ENCODE measurements around the gene ATP6AP1. TPM values are rescaled to one million over a fixed set of nuclear protein-coding genes. Genes with fewer than 3 reads are reported as not detected.

ATP6AP1 gene
- total RNA-seq, 1 donor from 2014 or later = 52.6 TPM

DNA sequence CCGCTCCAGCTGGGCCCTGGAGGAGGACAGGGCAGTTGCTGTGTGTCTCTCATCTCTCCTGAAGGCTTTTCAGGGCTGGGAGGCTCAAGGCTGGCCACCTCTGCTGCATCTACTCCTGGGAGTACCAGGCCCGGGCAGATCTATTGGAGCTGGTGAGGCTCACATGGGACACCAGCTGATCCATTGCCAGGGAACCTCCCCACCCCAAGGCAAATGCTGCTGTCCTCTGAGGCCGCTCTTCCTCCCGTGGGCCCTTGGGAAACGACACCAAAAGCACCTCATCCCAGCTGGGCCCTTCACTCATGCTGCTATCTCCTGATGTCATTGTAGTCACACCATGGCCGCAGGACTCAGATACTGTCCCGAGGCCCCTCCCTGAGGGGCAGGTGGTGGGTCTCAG, 54.3 kb downstream of the ATP6AP1 start:
- TF ChIP-seq, protein P1, sequence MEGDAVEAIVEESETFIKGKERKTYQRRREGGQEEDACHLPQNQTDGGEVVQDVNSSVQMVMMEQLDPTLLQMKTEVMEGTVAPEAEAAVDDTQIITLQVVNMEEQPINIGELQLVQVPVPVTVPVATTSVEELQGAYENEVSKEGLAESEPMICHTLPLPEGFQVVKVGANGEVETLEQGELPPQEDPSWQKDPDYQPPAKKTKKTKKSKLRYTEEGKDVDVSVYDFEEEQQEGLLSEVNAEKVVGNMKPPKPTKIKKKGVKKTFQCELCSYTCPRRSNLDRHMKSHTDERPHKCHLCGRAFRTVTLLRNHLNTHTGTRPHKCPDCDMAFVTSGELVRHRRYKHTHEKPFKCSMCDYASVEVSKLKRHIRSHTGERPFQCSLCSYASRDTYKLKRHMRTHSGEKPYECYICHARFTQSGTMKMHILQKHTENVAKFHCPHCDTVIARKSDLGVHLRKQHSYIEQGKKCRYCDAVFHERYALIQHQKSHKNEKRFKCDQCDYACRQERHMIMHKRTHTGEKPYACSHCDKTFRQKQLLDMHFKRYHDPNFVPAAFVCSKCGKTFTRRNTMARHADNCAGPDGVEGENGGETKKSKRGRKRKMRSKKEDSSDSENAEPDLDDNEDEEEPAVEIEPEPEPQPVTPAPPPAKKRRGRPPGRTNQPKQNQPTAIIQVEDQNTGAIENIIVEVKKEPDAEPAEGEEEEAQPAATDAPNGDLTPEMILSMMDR (IDR thresholded peaks at IDR 0.05) = no peak
- DNase-seq (ENCODE audit: low spot score in 2 of 2) = no peak
- H3K4me3 ChIP-seq = no peak overlapping the region

DNA sequence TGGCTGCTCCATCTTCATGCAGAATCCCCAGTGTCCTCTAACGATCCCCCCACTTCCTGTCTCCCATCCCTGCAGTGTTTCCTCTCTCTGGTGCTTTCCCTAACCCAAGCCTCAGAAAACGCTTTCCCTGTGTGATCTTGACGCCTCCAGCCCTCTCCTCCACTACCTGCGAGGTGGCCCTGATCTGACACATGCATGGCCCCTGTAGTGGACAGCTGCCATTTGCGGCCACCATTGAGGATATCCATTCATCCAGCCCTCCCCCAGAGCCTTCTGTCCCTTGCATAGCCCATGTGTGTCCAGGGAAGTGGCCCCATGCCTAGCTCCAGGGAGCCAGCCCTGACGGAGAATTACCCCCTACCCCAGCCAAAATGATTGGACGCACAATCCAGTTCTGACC, 54.8 kb downstream of the ATP6AP1 start:
- Histone ChIP-seq H3K9me3 (no peaks in the 10 kb centered on the region), H3K36me3 (peaks cover 0 to 6% of the 10 kb centered on the region in 2 donors), H3K4me1 (peaks cover 0 to 6% of the 10 kb centered on the region in 2 donors), H3K27ac (no peak overlapping the region), H3K27me3 (no peaks in the 10 kb centered on the region), H3K4me3 (no peak overlapping the region)
- intact Hi-C loops (cut with DNase I) = no loop called here
- DNase-seq (ENCODE audit: low spot score in 2 of 2) = no peak
- TF ChIP-seq, protein P1 (IDR thresholded peaks at IDR 0.05) = no peak

More for the DNA sequence above, 54.3 kb downstream of the ATP6AP1 start:
- H3K27ac ChIP-seq = no peak overlapping the region
- no peaks in the 10 kb centered on the region for H3K27me3 ChIP-seq
- H3K36me3 ChIP-seq = peaks cover 0 to 2% of the 10 kb centered on the region in 2 donors
- H3K4me1 ChIP-seq = peaks cover 0 to 6% of the 10 kb centered on the region in 2 donors
- no peaks in the 10 kb centered on the region for H3K9me3 ChIP-seq
- intact Hi-C loops (cut with DNase I) = no loop called here

DNA sequence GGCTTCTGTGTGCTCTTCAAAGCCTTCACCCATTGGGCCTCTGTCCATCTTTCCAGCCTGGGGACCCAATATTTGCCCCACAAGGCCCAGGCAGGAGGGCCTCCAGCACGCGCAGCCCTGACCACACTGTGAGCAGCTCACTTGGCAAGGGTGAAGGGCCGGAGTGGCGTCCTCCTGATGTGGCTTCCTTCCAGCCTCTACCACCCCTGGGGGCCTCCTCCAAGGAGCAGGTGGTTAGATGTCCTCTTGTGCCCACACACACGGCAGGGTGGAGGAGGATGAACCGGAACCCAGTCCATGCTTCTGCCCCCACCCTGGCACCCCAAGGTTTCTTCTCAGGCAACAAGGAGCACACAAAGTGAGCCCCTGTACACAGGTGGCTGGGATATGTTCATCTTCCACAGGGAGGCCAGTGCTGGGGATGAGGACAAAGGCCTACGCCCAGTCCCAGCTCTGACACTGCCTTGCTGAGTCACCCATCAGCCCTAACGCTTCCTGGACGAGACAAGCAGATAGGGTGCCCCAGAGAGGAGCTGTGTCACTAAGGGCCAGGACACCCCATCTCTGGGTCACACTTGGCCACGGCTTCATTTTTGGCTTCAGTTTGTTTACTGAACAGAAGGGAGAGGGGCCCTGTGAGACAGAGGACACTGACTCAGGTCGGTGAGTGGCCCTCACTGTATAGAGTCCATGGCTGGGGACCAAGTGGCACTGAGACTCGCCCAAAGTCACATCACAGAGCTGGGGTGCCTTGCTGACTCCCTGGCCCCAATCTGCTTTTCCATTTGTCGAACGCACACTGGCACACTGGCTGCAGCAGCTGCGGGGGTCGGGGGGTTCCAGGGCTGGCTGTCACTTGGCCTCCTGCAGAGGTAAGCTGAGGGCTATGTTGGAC, 56.0 kb downstream of the ATP6AP1 start:
- H3K27me3 ChIP-seq = no peaks in the 10 kb centered on the region
- H3K27ac ChIP-seq = no peak overlapping the region
- TF ChIP-seq, protein P1 (IDR thresholded peaks at IDR 0.05) = no peak
- no peak for DNase-seq (ENCODE audit: low spot score in 2 of 2)
- H3K4me3 ChIP-seq = no peak overlapping the region
- intact Hi-C loops (cut with DNase I) = loop anchor here (5.0 kb wide), 1 partner anchor 48 kb away; no protein-coding TSS in a partner anchor
- peaks cover 0 to 6% of the 10 kb centered on the region in 2 donors for H3K36me3 ChIP-seq
- H3K9me3 ChIP-seq = no peaks in the 10 kb centered on the region
- peaks cover 0 to 11% of the 10 kb centered on the region in 2 donors for H3K4me1 ChIP-seq

DNA sequence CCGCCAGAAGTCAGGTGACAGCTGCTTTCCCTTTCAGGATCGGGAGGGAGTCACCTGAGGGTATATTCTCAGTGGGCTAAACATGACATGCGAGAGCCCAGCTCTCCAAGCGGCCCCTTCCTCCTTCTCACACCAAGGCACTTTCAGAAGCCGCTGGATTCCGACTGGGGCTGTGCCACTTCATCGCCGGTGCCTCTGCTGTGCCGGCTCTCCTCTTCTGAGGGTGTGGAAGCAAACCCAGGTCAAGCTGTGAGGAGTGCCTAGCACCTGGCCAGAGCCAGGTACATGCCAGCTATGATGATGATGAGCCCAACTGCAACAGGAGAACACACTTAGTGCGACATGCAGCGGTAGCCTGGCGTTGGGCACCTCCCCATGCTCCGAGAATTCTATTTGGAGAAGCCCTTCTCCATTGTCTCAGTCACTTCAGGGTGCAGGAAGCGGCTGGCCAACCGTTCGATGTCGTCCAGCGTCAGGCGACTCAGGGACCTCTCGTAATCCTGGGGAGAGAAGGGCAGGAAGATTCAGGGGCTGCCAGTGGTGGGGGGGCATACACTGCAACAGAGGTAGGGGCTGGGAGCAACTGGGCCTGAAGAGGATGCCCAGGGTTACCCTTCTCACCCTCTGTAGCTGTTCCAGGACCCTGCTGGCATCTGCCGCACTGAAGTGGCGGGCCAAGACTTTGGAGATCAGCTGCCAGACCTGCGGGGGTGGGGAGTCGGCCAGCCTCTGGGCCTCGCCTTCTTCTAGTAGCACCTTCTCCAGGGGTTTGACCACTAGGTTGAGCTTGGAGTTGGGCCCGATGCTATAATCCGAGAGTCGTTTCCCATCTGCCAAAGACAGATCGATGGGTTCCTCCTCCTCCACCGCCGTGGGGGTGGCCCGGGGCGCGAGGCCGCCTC, 56.9 kb downstream of the ATP6AP1 start:
- Histone ChIP-seq H3K4me1 (peaks cover 0 to 11% of the 10 kb centered on the region in 2 donors), H3K9me3 (no peaks in the 10 kb centered on the region), H3K27me3 (no peaks in the 10 kb centered on the region), H3K27ac (peak overlapping the region; percentile 64 to 67), H3K4me3 (peak overlapping the region; percentile 64 to 81), H3K36me3 (peaks cover 0 to 6% of the 10 kb centered on the region in 2 donors)
- intact Hi-C loops (cut with DNase I) = loop anchor here (2.0 to 5.0 kb wide), 2 partner anchors 47 to 49 kb away; partner anchors contain the start of gene GDI1
- DNase-seq (ENCODE audit: low spot score in 2 of 2) = no peak
- TF ChIP-seq, protein P1 (IDR thresholded peaks at IDR 0.05) = no peak

DNA sequence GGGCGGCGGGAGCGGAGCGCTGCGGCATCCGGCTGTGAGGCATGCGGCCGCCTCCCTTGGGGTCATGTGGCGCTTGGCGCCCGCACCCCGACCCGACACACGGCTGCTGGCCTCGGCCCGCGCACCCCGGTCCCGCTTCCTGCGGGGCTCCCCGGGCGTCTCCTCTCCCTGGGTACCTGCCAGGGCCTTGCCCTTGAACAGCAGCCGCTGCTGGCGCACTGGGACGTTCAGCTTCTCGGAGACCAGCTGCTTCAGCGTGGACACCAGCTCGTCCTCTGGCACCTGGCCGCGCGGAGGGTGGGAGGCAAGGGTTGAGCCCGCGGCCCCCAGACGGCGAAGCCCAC, 57.5 kb downstream of the ATP6AP1 start:
- Histone ChIP-seq H3K9me3 (no peaks in the 10 kb centered on the region), H3K36me3 (peaks cover 0 to 6% of the 10 kb centered on the region in 2 donors), H3K27me3 (no peaks in the 10 kb centered on the region), H3K4me3 (peak overlapping the region; percentile 64 to 81), H3K4me1 (peaks cover 0 to 11% of the 10 kb centered on the region in 2 donors), H3K27ac (peak overlapping the region; percentile 64 to 67)
- no peak for DNase-seq (ENCODE audit: low spot score in 2 of 2)
- intact Hi-C loops (cut with DNase I) = loop anchor here (2.0 to 5.0 kb wide), 2 partner anchors 46 to 49 kb away; partner anchors contain the start of gene GDI1
- TF ChIP-seq, protein P1 (IDR thresholded peaks at IDR 0.05) = no peak

Data from ascending aorta (tissue), 2 donors.